HG02885 (cell line): Measurements from ENCODE around the gene EPHA2.

Experiments
- ATAC-seq: cut with Tn5 transposase; IDR thresholded peaks from one replicate; pipeline ENCODE4 v1.9.1; 2021; ENCODE audit warnings: mild to moderate bottlenecking; ENCODE audit not compliant: unreplicated experiment, poor library complexity

The EPHA2 gene

GRCh38 chr1:16140068-16140596 lies 15.7 kb downstream of the EPHA2 start:
- ATAC-seq, result no peak

GRCh38 chr1:16139473-16139962 lies 16.4 kb downstream of the EPHA2 start:
- ATAC-seq, result no peak

- no peak for ATAC-seq
Observed at GRCh38 chr1:16138772-16139221, 17.1 kb downstream of the EPHA2 start.

GRCh38 chr1:16137890-16138467 lies 17.9 kb downstream of the EPHA2 start:
- no peak for ATAC-seq

- no peak for ATAC-seq
Observed at GRCh38 chr1:16135501-16135900, 20.4 kb downstream of the EPHA2 start.

GRCh38 chr1:16134906-16135305 lies 21.0 kb downstream of the EPHA2 start:
- no peak for ATAC-seq

- ATAC-seq, result no peak
Observed at GRCh38 chr1:16134066-16134801, 21.6 kb downstream of the EPHA2 start.

- ATAC-seq, result no peak
Observed at GRCh38 chr1:16133007-16133961, 22.6 kb downstream of the EPHA2 start.

- no peak for ATAC-seq
Observed at GRCh38 chr1:16132325-16132785, 23.5 kb downstream of the EPHA2 start.

GRCh38 chr1:16131636-16132324 lies 24.1 kb downstream of the EPHA2 start:
- ATAC-seq, result no peak

GRCh38 chr1:16130827-16131226 lies 25.0 kb downstream of the EPHA2 start:
- ATAC-seq, result no peak

- ATAC-seq, result no peak
Observed at GRCh38 chr1:16129921-16130543, 25.8 kb downstream of the EPHA2 start.

- ATAC-seq, result no peak
Observed at GRCh38 chr1:16129316-16129715, 26.6 kb downstream of the EPHA2 start.

GRCh38 chr1:16128338-16128741 lies 27.5 kb downstream of the EPHA2 start:
- ATAC-seq, result no peak

GRCh38 chr1:16127676-16128337 lies 28.1 kb downstream of the EPHA2 start:
- ATAC-seq, result no peak

GRCh38 chr1:16126743-16127515 lies 28.9 kb downstream of the EPHA2 start:
- ATAC-seq, result no peak

GRCh38 chr1:16126160-16126559 lies 29.7 kb downstream of the EPHA2 start:
- no peak for ATAC-seq

- no peak for ATAC-seq
Observed at GRCh38 chr1:16125483-16125882, 30.4 kb downstream of the EPHA2 start.
